Measurements from ENCODE around the gene NLGN4X. TPM values are rescaled to one million over a fixed set of nuclear protein-coding genes. Genes with fewer than 3 reads are reported as not detected.

NLGN4X gene
- polyA plus RNA-seq, 1 of the 3 experiments (the other 2 are of a cell fraction), result 0.05 TPM

GRCh38 chrX:6129195-6129594 is 99.5 kb downstream of the NLGN4X start:
- Histone ChIP-seq H2AFZ (ENCODE audit: low read depth) (no peak overlapping the region), H3K9me3 (no peaks in the 10 kb centered on the region), H3K27ac (ENCODE audit: low read depth in 2 of 2, low read length in 1 of 2) (no peak overlapping the region), H3K79me2 (ENCODE audit: insufficient read depth) (no peaks in the 10 kb centered on the region), H3K9me2 (no peaks in the 10 kb centered on the region), H3F3A (replicated peaks; ENCODE audit: insufficient read depth) (no peaks in the 10 kb centered on the region), H3K9ac (no peak overlapping the region), H3K36me3 (replicated peaks in 1 of 2; ENCODE audit: control insufficient read depth in 1 of 2, insufficient read depth in 2 of 2, low read length in 1 of 2) (no peaks in the 10 kb centered on the region), H3K4me2 (no peak overlapping the region), H3K4me1 (ENCODE audit: control insufficient read depth in 1 of 2, insufficient read depth in 2 of 2, low read depth in 1 of 2, low read length in 1 of 2) (no peaks in the 10 kb centered on the region; a peak in 1 of 4 replicates), H4K20me1 (ENCODE audit: insufficient read depth) (no peaks in the 10 kb centered on the region), H3K27me3 (ENCODE audit: insufficient read depth) (no peaks in the 10 kb centered on the region), H3K4me3 (ENCODE audit: low read depth in 2 of 2, low read length in 1 of 2) (no peak overlapping the region)
- CTCF ChIA-PET, result interaction anchor here (1.6 kb wide), 1 partner anchor 9 kb away, joined by 6 read pairs; no protein-coding TSS in a partner anchor
- TF ChIP-seq FOXJ3 (CRISPR knock-in tag; IDR thresholded peaks at IDR 0.05), result no peak
- POLR2A ChIA-PET, result no interaction called here
- DNase-seq, result no peak

DNA sequence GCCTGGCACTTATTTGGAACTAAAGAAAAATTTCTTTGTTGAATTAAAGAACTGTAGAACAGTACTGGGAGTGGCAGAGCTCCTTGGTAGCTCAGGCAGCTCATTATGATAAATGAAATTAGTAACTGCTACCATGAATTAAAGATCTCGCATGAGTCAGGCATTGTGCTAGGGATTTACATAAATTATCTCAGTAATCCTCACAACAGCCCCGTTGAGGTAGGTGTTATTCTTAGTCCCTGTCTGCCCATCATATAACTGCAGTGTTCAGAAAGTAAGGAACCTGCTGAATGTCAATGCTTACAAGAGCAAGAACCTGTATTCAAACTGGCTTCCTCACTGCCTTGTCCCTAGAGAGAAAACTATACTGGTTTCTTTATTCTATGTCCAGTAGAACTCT is 108.3 kb downstream of the NLGN4X start:
- CTCF ChIA-PET, result no interaction called here
- WGBS (ENCODE audit: low lambda C conversion rate), result 40% methylated on average over 2 of the region's 2 CpGs
- Histone ChIP-seq H4K20me1 (ENCODE audit: insufficient read depth) (no peaks in the 10 kb centered on the region), H3K79me2 (ENCODE audit: insufficient read depth) (no peaks in the 10 kb centered on the region), H3K36me3 (replicated peaks in 1 of 2; ENCODE audit: control insufficient read depth in 1 of 2, insufficient read depth in 2 of 2, low read length in 1 of 2) (no peaks in the 10 kb centered on the region), H3K4me1 (ENCODE audit: control insufficient read depth in 1 of 2, insufficient read depth in 2 of 2, low read depth in 1 of 2, low read length in 1 of 2) (no peaks in the 10 kb centered on the region; a peak in 1 of 4 replicates), H2AFZ (ENCODE audit: low read depth) (no peak overlapping the region), H3K9me3 (no peaks in the 10 kb centered on the region), H3K27ac (ENCODE audit: low read depth in 2 of 2, low read length in 1 of 2) (no peak overlapping the region), H3K9ac (no peak overlapping the region), H3K4me3 (ENCODE audit: low read depth in 2 of 2, low read length in 1 of 2) (no peak overlapping the region), H3K4me2 (no peak overlapping the region), H3K9me2 (no peaks in the 10 kb centered on the region), H3K27me3 (ENCODE audit: insufficient read depth) (no peaks in the 10 kb centered on the region), H3F3A (replicated peaks; ENCODE audit: insufficient read depth) (no peaks in the 10 kb centered on the region)
- no peak for DNase-seq
- POLR2A ChIA-PET, result no interaction called here
- TF ChIP-seq USF2 (IDR thresholded peaks at IDR 0.05; ENCODE audit: borderline replicate concordance, low read depth, low read length) (no peak), ELF1 (IDR thresholded peaks at IDR 0.05) (no peak), TAF1 (IDR thresholded peaks at IDR 0.05; ENCODE audit: borderline replicate concordance, low read depth, low read length) (no peak), FOSL2 (IDR thresholded peaks at IDR 0.05; ENCODE audit: borderline replicate concordance, low read depth) (no peak), NRF1 (IDR thresholded peaks at IDR 0.05; ENCODE audit: low read depth, low read length) (no peak), NFIC (IDR thresholded peaks at IDR 0.05; ENCODE audit: borderline replicate concordance) (no peak), JUND (IDR thresholded peaks at IDR 0.05) (no peak), SIN3A (IDR thresholded peaks at IDR 0.05; ENCODE audit: borderline replicate concordance, low read depth, low read length) (no peak), EZH2phosphoT487 (IDR thresholded peaks at IDR 0.05; ENCODE audit: borderline replicate concordance, low read depth) (no peak), TCF12 (IDR thresholded peaks at IDR 0.05) (no peak), RXRA (IDR thresholded peaks at IDR 0.05; ENCODE audit: borderline replicate concordance, low read depth) (no peak), RAD21 (IDR thresholded peaks at IDR 0.05; ENCODE audit: low read length) (no peak), GABPA (IDR thresholded peaks at IDR 0.05; ENCODE audit: low read depth) (no peak)
- TF ChIP-seq, protein P1, sequence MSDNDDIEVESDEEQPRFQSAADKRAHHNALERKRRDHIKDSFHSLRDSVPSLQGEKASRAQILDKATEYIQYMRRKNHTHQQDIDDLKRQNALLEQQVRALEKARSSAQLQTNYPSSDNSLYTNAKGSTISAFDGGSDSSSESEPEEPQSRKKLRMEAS (IDR thresholded peaks at IDR 0.05; ENCODE audit: low read depth), result no peak

Data from SK-N-SH (cell line).